Measurements from ENCODE around the gene TMEM135. TPM values are rescaled to one million over a fixed set of nuclear protein-coding genes. Genes with fewer than 3 reads are reported as not detected.

The TMEM135 gene
- total RNA-seq, 6 experiments from 2014 or later, result 12.2 to 27.9 (median 18.8) TPM

DNA sequence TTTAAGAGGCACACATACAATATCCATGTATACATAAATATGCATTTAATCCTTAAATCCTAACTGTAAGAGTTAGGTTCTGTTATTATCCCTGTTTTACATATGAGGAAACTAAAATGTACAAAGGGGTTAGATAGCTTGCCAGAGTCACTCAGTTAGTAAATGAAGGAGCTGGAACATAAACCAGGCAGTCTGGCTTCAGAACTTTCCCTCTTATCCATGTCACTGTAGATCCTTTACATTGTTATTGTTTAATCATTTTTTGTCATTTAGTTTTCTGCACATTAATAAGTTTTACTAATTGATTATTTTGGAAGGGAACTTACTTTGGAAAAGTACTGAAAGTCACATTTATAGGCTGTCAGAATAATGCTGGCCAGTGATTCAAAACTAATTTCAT is 282.4 kb downstream of the TMEM135 start:
- no peak for DNase-seq
- H3K9me3 ChIP-seq, result no peaks in the 10 kb centered on the region

DNA sequence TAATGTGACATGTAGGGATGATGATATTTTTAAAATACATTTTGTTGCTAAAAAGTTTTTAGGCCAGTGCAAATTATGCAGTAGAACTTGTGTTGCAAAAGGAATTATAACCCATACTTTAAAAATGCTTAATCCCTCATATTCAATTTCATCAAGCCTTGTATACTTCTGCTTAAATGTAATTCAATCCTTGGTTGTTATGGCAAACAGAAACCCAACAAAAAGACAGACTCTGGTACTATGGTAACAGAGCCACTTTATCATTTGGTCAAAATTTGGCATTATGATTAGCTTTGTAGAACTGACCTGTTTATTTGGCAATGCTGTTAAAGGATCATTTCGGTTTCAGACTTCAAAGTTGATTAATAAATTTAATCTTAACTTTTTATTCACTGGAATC is 284.8 kb downstream of the TMEM135 start:
- DNase-seq, result no peak
- no peak overlapping the region for H3K4me3 ChIP-seq
- no peak overlapping the region for H3K27ac ChIP-seq
- 88% methylated on average over 1 of the region's 1 CpG for WGBS (ENCODE audit: insufficient coverage, low coverage, low lambda C conversion rate, missing lambda C conversion rate)
- H3K36me3 ChIP-seq, result peaks cover 0 to 18% (median 3%) of the 10 kb centered on the region in 4 donors
- intact Hi-C loops (cut with DNase I), result no loop called here
- no peaks in the 10 kb centered on the region for H3K4me1 ChIP-seq
- H3K27me3 ChIP-seq, result no peaks in the 10 kb centered on the region
- TF ChIP-seq, protein P1, sequence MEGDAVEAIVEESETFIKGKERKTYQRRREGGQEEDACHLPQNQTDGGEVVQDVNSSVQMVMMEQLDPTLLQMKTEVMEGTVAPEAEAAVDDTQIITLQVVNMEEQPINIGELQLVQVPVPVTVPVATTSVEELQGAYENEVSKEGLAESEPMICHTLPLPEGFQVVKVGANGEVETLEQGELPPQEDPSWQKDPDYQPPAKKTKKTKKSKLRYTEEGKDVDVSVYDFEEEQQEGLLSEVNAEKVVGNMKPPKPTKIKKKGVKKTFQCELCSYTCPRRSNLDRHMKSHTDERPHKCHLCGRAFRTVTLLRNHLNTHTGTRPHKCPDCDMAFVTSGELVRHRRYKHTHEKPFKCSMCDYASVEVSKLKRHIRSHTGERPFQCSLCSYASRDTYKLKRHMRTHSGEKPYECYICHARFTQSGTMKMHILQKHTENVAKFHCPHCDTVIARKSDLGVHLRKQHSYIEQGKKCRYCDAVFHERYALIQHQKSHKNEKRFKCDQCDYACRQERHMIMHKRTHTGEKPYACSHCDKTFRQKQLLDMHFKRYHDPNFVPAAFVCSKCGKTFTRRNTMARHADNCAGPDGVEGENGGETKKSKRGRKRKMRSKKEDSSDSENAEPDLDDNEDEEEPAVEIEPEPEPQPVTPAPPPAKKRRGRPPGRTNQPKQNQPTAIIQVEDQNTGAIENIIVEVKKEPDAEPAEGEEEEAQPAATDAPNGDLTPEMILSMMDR (IDR thresholded peaks at IDR 0.05), result no peak
- TF ChIP-seq POLR2A (IDR thresholded peaks at IDR 0.05), result no peak
- no peaks in the 10 kb centered on the region for H3K9me3 ChIP-seq
- no peak for ATAC-seq

More for the DNA sequence above, 282.4 kb downstream of the TMEM135 start:
- no peak overlapping the region for H3K4me3 ChIP-seq
- intact Hi-C loops (cut with DNase I), result no loop called here
- no peak for TF ChIP-seq POLR2A (IDR thresholded peaks at IDR 0.05)
- TF ChIP-seq, protein P1 (IDR thresholded peaks at IDR 0.05), result no peak
- no peaks in the 10 kb centered on the region for H3K27me3 ChIP-seq
- H3K36me3 ChIP-seq, result peaks cover 0 to 18% (median 3%) of the 10 kb centered on the region in 4 donors
- ATAC-seq, result no peak
- no peaks in the 10 kb centered on the region for H3K4me1 ChIP-seq
- no peak overlapping the region for H3K27ac ChIP-seq

DNA sequence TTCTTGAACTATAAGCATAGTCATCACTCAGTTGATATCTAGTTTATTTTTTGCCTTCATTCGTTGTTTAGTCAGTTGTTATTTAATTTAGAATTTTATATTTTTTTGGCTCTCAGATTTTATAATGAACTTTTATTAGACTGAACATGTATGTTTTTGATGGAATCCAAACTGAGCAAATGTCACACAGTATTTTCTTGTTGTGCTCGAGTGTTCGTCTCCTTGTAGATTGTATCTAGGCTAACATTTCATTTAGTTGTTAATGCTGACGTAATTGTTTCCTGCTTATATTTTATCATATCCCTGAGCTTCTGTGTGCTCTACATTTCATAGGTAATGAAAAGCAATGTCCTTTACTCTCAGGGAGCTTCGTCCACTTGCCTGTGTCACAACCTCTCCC is 286.2 kb downstream of the TMEM135 start:
- DNase-seq, result no peak
- TF ChIP-seq POLR2A (IDR thresholded peaks at IDR 0.05), result no peak
- TF ChIP-seq, protein P1 (IDR thresholded peaks at IDR 0.05), result no peak
- peaks cover 0 to 18% (median 3%) of the 10 kb centered on the region in 4 donors for H3K36me3 ChIP-seq
- 84% methylated on average over 5 of the region's 5 CpGs for WGBS (ENCODE audit: insufficient coverage, low coverage, low lambda C conversion rate, missing lambda C conversion rate)
- no peak overlapping the region for H3K27ac ChIP-seq
- H3K27me3 ChIP-seq, result no peaks in the 10 kb centered on the region
- no peak overlapping the region for H3K4me3 ChIP-seq
- intact Hi-C loops (cut with DNase I), result no loop called here
- no peaks in the 10 kb centered on the region for H3K4me1 ChIP-seq
- no peaks in the 10 kb centered on the region for H3K9me3 ChIP-seq
- ATAC-seq, result no peak

DNA sequence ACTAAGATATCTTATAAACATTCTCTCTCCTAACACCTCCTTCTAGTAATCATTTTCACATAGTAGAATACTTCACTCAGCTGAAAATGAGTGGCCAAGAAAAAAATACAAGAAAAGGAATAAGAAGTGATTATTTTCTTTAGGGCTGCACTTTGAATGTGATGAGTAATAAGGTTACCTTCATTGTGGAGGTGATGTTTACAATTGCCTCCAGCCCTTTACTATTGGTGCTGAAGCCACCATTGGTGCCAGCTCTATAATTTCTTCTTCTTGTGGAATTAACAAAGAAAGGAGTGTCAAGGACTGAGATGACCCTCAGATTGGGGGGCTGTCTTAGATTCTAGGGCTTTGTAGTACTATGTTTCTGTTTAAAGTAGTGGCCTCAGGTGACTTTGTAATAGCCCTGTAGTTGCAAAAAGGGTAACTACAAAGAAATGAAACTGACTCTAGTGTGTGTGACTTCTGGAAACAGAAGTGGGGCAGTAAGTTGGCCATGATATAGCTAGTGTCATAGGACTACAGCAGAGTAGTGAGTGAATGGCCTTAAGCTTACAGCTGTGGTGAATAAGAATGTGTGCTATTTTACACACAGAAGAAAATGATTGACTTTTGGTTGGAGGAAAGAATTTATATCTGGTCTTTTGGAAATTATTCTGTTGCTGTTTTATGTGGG is 287.2 kb downstream of the TMEM135 start:
- DNase-seq (no peak), ATAC-seq (no peak)
- Histone ChIP-seq H3K9me3 (no peaks in the 10 kb centered on the region), H3K27me3 (no peaks in the 10 kb centered on the region), H3K27ac (no peak overlapping the region), H3K4me3 (no peak overlapping the region), H3K4me1 (no peaks in the 10 kb centered on the region), H3K36me3 (peaks cover 0 to 9% (median 3%) of the 10 kb centered on the region in 4 donors)
- intact Hi-C loops (cut with DNase I), result no loop called here
- TF ChIP-seq, protein P1 (IDR thresholded peaks at IDR 0.05), result no peak
- no peak for TF ChIP-seq POLR2A (IDR thresholded peaks at IDR 0.05)

DNA sequence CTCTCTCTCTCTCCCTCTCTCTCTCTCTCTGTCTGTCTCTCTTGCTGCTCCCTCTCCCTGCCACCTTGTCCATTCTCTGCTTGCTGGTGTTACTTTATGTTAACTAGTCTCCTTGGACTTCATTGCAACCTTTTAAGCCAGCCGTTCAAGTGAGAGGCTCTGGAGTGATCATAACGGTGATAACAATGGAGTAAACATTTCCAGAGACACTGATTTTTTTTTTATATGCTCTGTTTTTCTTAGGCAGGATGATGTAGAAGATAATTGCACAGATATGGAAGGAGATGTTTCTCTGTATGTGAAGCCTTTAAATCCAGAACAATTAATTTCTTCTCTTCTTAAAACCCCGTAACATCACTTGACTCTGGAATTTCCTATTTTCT is 287.7 kb downstream of the TMEM135 start:
- no peaks in the 10 kb centered on the region for H3K9me3 ChIP-seq
- no peak for TF ChIP-seq POLR2A (IDR thresholded peaks at IDR 0.05)
- TF ChIP-seq, protein P1 (IDR thresholded peaks at IDR 0.05), result no peak
- H3K27me3 ChIP-seq, result no peaks in the 10 kb centered on the region
- H3K27ac ChIP-seq, result no peak overlapping the region
- no peak overlapping the region for H3K4me3 ChIP-seq
- ATAC-seq, result no peak
- 84% methylated on average over 3 of the region's 3 CpGs for WGBS (ENCODE audit: insufficient coverage, low coverage, low lambda C conversion rate, missing lambda C conversion rate)
- no peaks in the 10 kb centered on the region for H3K4me1 ChIP-seq
- H3K36me3 ChIP-seq, result peaks cover 0 to 9% (median 3%) of the 10 kb centered on the region in 4 donors
- intact Hi-C loops (cut with DNase I), result no loop called here
- no peak for DNase-seq

All from right lobe of liver (tissue), 6 donors.